ENCODE results near the gene FOXD2.

Gene FOXD2

GRCh38 chr1:47402591-47402990 is 35.3 kb upstream of the FOXD2 start:
- Histone ChIP-seq H3K4me1 (ENCODE audit: control insufficient read depth, insufficient read depth, low read length) (no peaks in the 10 kb centered on the region), H3K27ac (ENCODE audit: low read length) (no peak overlapping the region), H3K27me3 (ENCODE audit: control insufficient read depth, insufficient read depth, low read length) (no peaks in the 10 kb centered on the region), H3K36me3 (ENCODE audit: control insufficient read depth, insufficient read depth, low read length) (no peaks in the 10 kb centered on the region), H3K9me3 (ENCODE audit: control insufficient read depth, insufficient read depth, low read length) (no peaks in the 10 kb centered on the region), H3K4me3 (ENCODE audit: low read length) (no peak overlapping the region)
- no peak for DNase-seq (ENCODE audit: low read depth, low spot score)
- WGBS (ENCODE audit: insufficient coverage, insufficient read length), result no CpG with 5 or more reads among the region's 4 CpGs

GRCh38 chr1:47403321-47403910 is 34.4 kb upstream of the FOXD2 start:
- Histone ChIP-seq H3K4me1 (ENCODE audit: control insufficient read depth, insufficient read depth, low read length) (no peaks in the 10 kb centered on the region), H3K27ac (ENCODE audit: low read length) (no peak overlapping the region), H3K36me3 (ENCODE audit: control insufficient read depth, insufficient read depth, low read length) (no peaks in the 10 kb centered on the region), H3K9me3 (ENCODE audit: control insufficient read depth, insufficient read depth, low read length) (no peaks in the 10 kb centered on the region), H3K27me3 (ENCODE audit: control insufficient read depth, insufficient read depth, low read length) (no peaks in the 10 kb centered on the region), H3K4me3 (ENCODE audit: low read length) (no peak overlapping the region)
- no CpG with 5 or more reads among the region's 4 CpGs for WGBS (ENCODE audit: insufficient coverage, insufficient read length)
- no peak for DNase-seq (ENCODE audit: low read depth, low spot score)

GRCh38 chr1:47405697-47406096 is 32.1 kb upstream of the FOXD2 start:
- Histone ChIP-seq H3K27ac (ENCODE audit: low read length) (no peak overlapping the region), H3K4me1 (ENCODE audit: control insufficient read depth, insufficient read depth, low read length) (no peaks in the 10 kb centered on the region), H3K9me3 (ENCODE audit: control insufficient read depth, insufficient read depth, low read length) (no peaks in the 10 kb centered on the region), H3K36me3 (ENCODE audit: control insufficient read depth, insufficient read depth, low read length) (no peaks in the 10 kb centered on the region), H3K4me3 (ENCODE audit: low read length) (no peak overlapping the region), H3K27me3 (ENCODE audit: control insufficient read depth, insufficient read depth, low read length) (no peaks in the 10 kb centered on the region)
- no CpG with 5 or more reads among the region's 5 CpGs for WGBS (ENCODE audit: insufficient coverage, insufficient read length)
- no peak for DNase-seq (ENCODE audit: low read depth, low spot score)

- WGBS (ENCODE audit: insufficient coverage, insufficient read length), result no CpG with 5 or more reads among the region's 5 CpGs
- Histone ChIP-seq H3K4me3 (ENCODE audit: low read length) (no peak overlapping the region), H3K9me3 (ENCODE audit: control insufficient read depth, insufficient read depth, low read length) (no peaks in the 10 kb centered on the region), H3K36me3 (ENCODE audit: control insufficient read depth, insufficient read depth, low read length) (no peaks in the 10 kb centered on the region), H3K27ac (ENCODE audit: low read length) (no peak overlapping the region), H3K4me1 (ENCODE audit: control insufficient read depth, insufficient read depth, low read length) (no peaks in the 10 kb centered on the region), H3K27me3 (ENCODE audit: control insufficient read depth, insufficient read depth, low read length) (no peaks in the 10 kb centered on the region)
- DNase-seq (ENCODE audit: low read depth, low spot score), result no peak
These were observed 30.9 kb upstream of the FOXD2 start for GRCh38 chr1:47406966-47407365.

- H3K27me3 ChIP-seq (ENCODE audit: control insufficient read depth, insufficient read depth, low read length), result no peaks in the 10 kb centered on the region
- no CpG with 5 or more reads among the region's 3 CpGs for WGBS (ENCODE audit: insufficient coverage, insufficient read length)
- no peaks in the 10 kb centered on the region for H3K9me3 ChIP-seq (ENCODE audit: control insufficient read depth, insufficient read depth, low read length)
- H3K36me3 ChIP-seq (ENCODE audit: control insufficient read depth, insufficient read depth, low read length), result no peaks in the 10 kb centered on the region
- DNase-seq (ENCODE audit: low read depth, low spot score), result no peak
- H3K27ac ChIP-seq (ENCODE audit: low read length), result no peak overlapping the region
- no peak overlapping the region for H3K4me3 ChIP-seq (ENCODE audit: low read length)
- no peaks in the 10 kb centered on the region for H3K4me1 ChIP-seq (ENCODE audit: control insufficient read depth, insufficient read depth, low read length)
These were observed 30.4 kb upstream of the FOXD2 start for GRCh38 chr1:47407481-47407880.

GRCh38 chr1:47409311-47410067 is 28.4 kb upstream of the FOXD2 start:
- Histone ChIP-seq H3K27me3 (ENCODE audit: control insufficient read depth, insufficient read depth, low read length) (peaks cover 9% of the 10 kb centered on the region; the same call in 1 of the 2 replicates), H3K4me1 (ENCODE audit: control insufficient read depth, insufficient read depth, low read length) (no peaks in the 10 kb centered on the region), H3K36me3 (ENCODE audit: control insufficient read depth, insufficient read depth, low read length) (no peaks in the 10 kb centered on the region), H3K27ac (ENCODE audit: low read length) (no peak overlapping the region), H3K9me3 (ENCODE audit: control insufficient read depth, insufficient read depth, low read length) (no peaks in the 10 kb centered on the region), H3K4me3 (ENCODE audit: low read length) (no peak overlapping the region)
- no peak for DNase-seq (ENCODE audit: low read depth, low spot score)
- no CpG with 5 or more reads among the region's 12 CpGs for WGBS (ENCODE audit: insufficient coverage, insufficient read length)

- Histone ChIP-seq H3K9me3 (ENCODE audit: control insufficient read depth, insufficient read depth, low read length) (no peaks in the 10 kb centered on the region), H3K36me3 (ENCODE audit: control insufficient read depth, insufficient read depth, low read length) (no peaks in the 10 kb centered on the region), H3K4me3 (ENCODE audit: low read length) (no peak overlapping the region), H3K4me1 (ENCODE audit: control insufficient read depth, insufficient read depth, low read length) (no peaks in the 10 kb centered on the region), H3K27ac (ENCODE audit: low read length) (no peak overlapping the region), H3K27me3 (ENCODE audit: control insufficient read depth, insufficient read depth, low read length) (peaks cover 15% of the 10 kb centered on the region; the same call in 1 of the 2 replicates)
- WGBS (ENCODE audit: insufficient coverage, insufficient read length), result no CpG with 5 or more reads among the region's 3 CpGs
- DNase-seq (ENCODE audit: low read depth, low spot score), result no peak
These were observed 27.8 kb upstream of the FOXD2 start for GRCh38 chr1:47410068-47410455.

GRCh38 chr1:47411436-47411835 is 26.4 kb upstream of the FOXD2 start:
- Histone ChIP-seq H3K27ac (ENCODE audit: low read length) (no peak overlapping the region), H3K9me3 (ENCODE audit: control insufficient read depth, insufficient read depth, low read length) (no peaks in the 10 kb centered on the region), H3K36me3 (ENCODE audit: control insufficient read depth, insufficient read depth, low read length) (no peaks in the 10 kb centered on the region), H3K4me3 (ENCODE audit: low read length) (no peak overlapping the region), H3K4me1 (ENCODE audit: control insufficient read depth, insufficient read depth, low read length) (no peaks in the 10 kb centered on the region), H3K27me3 (ENCODE audit: control insufficient read depth, insufficient read depth, low read length) (peaks cover 26% of the 10 kb centered on the region; the same call in 1 of the 2 replicates)
- no peak for DNase-seq (ENCODE audit: low read depth, low spot score)
- no CpG with 5 or more reads among the region's 2 CpGs for WGBS (ENCODE audit: insufficient coverage, insufficient read length)

GRCh38 chr1:47412437-47412836 is 25.4 kb upstream of the FOXD2 start:
- H3K4me3 ChIP-seq (ENCODE audit: low read length), result no peak overlapping the region
- no CpG with 5 or more reads among the region's 14 CpGs for WGBS (ENCODE audit: insufficient coverage, insufficient read length)
- H3K27ac ChIP-seq (ENCODE audit: low read length), result no peak overlapping the region
- no peaks in the 10 kb centered on the region for H3K36me3 ChIP-seq (ENCODE audit: control insufficient read depth, insufficient read depth, low read length)
- H3K27me3 ChIP-seq (ENCODE audit: control insufficient read depth, insufficient read depth, low read length), result peaks cover 33% of the 10 kb centered on the region
- no peaks in the 10 kb centered on the region for H3K9me3 ChIP-seq (ENCODE audit: control insufficient read depth, insufficient read depth, low read length)
- no peak for DNase-seq (ENCODE audit: low read depth, low spot score)
- no peaks in the 10 kb centered on the region for H3K4me1 ChIP-seq (ENCODE audit: control insufficient read depth, insufficient read depth, low read length)

GRCh38 chr1:47415728-47416318 is 22.0 kb upstream of the FOXD2 start, which contains the start of gene FOXE3:
FOXE3 (plus strand) TSS chr1:47416285; CDS start chr1:47416316, 31 bp downstream.
- H3K27ac ChIP-seq (ENCODE audit: low read length), result no peak within 1 kb of the TSS
- H3K27me3 ChIP-seq (ENCODE audit: control insufficient read depth, insufficient read depth, low read length), result peaks cover 60% of the 10 kb centered on the region
- no peaks in the 10 kb centered on the region for H3K36me3 ChIP-seq (ENCODE audit: control insufficient read depth, insufficient read depth, low read length)
- H3K4me1 ChIP-seq (ENCODE audit: control insufficient read depth, insufficient read depth, low read length), result no peaks in the 10 kb centered on the region
- peak within 1 kb of the TSS; percentile 17; the same call in 1 of the 2 replicates for H3K4me3 ChIP-seq (ENCODE audit: low read length)
- no peaks in the 10 kb centered on the region for H3K9me3 ChIP-seq (ENCODE audit: control insufficient read depth, insufficient read depth, low read length)
- no CpG with 5 or more reads among the region's 21 CpGs for WGBS (ENCODE audit: insufficient coverage, insufficient read length)
- DNase-seq (ENCODE audit: low read depth, low spot score), result no peak
